HL-60/S4 treated with retinoic acid at 250 ng/mL for 4 days and 3 days (cell line): ENCODE data around the gene TMEM120A.

Experiments used
- in situ Hi-C: fragments of 300-500 bp; cut with MboI; formaldehyde crosslinking; loops from 2 replicates; pipeline ENCODE4 v1.7.0; 2022; ENCODE audit warnings: low sequenced_read_pairs

Gene TMEM120A

GRCh38 chr7:75962607-75963380 lies 31.6 kb downstream of the TMEM120A start:
- in situ Hi-C loops, result no loop called here

- in situ Hi-C loops, result no loop called here
Observed at GRCh38 chr7:75961218-75961617, 33.2 kb downstream of the TMEM120A start.

- in situ Hi-C loops, result no loop called here
Observed at GRCh38 chr7:75960372-75960771, 34.0 kb downstream of the TMEM120A start.

GRCh38 chr7:75958802-75959543 lies 35.4 kb downstream of the TMEM120A start:
- in situ Hi-C loops, result no loop called here

GRCh38 chr7:75957021-75957736 lies 37.2 kb downstream of the TMEM120A start:
- in situ Hi-C loops, result no loop called here

- in situ Hi-C loops, result no loop called here
Observed at GRCh38 chr7:75955331-75955955, 39.0 kb downstream of the TMEM120A start.

- in situ Hi-C loops, result no loop called here
Observed at GRCh38 chr7:75953931-75954330, 40.5 kb downstream of the TMEM120A start.

GRCh38 chr7:75953431-75953830 lies 41.0 kb downstream of the TMEM120A start:
- in situ Hi-C loops, result no loop called here

GRCh38 chr7:75951506-75951905 lies 42.9 kb downstream of the TMEM120A start:
- in situ Hi-C loops, result no loop called here

- in situ Hi-C loops, result no loop called here
Observed at GRCh38 chr7:75950111-75950681, 44.2 kb downstream of the TMEM120A start.

- in situ Hi-C loops, result no loop called here
Observed at GRCh38 chr7:75948179-75948578, 46.2 kb downstream of the TMEM120A start.

GRCh38 chr7:75946207-75946855 lies 48.1 kb downstream of the TMEM120A start:
- in situ Hi-C loops, result no loop called here

- in situ Hi-C loops, result no loop called here
Observed at GRCh38 chr7:75945297-75946168, 48.9 kb downstream of the TMEM120A start.

- in situ Hi-C loops, result no loop called here
Observed at GRCh38 chr7:75944507-75944906, 49.9 kb downstream of the TMEM120A start.

- in situ Hi-C loops, result no loop called here
Observed at GRCh38 chr7:75943864-75944263, 50.5 kb downstream of the TMEM120A start.

- in situ Hi-C loops, result no loop called here
Observed at GRCh38 chr7:75938921-75939320, 55.5 kb downstream of the TMEM120A start.

- in situ Hi-C loops, result no loop called here
Observed at GRCh38 chr7:75937958-75938786, 56.2 kb downstream of the TMEM120A start.
